Measurements from ENCODE around the gene NVL.

DNA sequence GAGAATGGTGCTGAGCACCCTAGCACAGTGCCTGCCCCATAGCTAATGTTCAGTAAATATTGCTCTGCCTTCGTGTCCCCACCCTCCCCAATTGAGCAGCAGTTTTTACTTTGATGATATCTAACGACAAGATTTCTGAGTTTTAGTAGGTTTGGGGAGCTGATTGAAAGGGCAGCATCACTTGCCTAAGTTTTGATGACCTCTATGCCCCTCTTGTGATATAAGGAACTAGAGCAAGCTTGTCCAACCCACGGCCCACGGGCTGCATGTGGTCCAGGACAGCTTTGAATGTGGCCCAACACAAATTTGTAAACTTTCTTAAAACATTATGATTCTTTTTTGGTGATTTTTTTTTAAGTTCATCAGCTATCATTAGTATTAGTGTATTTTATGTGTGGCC lies 28.3 kb upstream of the NVL start:
- TF ChIP-seq, protein P1, sequence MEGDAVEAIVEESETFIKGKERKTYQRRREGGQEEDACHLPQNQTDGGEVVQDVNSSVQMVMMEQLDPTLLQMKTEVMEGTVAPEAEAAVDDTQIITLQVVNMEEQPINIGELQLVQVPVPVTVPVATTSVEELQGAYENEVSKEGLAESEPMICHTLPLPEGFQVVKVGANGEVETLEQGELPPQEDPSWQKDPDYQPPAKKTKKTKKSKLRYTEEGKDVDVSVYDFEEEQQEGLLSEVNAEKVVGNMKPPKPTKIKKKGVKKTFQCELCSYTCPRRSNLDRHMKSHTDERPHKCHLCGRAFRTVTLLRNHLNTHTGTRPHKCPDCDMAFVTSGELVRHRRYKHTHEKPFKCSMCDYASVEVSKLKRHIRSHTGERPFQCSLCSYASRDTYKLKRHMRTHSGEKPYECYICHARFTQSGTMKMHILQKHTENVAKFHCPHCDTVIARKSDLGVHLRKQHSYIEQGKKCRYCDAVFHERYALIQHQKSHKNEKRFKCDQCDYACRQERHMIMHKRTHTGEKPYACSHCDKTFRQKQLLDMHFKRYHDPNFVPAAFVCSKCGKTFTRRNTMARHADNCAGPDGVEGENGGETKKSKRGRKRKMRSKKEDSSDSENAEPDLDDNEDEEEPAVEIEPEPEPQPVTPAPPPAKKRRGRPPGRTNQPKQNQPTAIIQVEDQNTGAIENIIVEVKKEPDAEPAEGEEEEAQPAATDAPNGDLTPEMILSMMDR (IDR thresholded peaks at IDR 0.05; ENCODE audit: poor library complexity, severe bottlenecking): no peak
- TF ChIP-seq POLR2AphosphoS5 (IDR thresholded peaks at IDR 0.05) (no peak), EZH2 (IDR thresholded peaks at IDR 0.05; ENCODE audit: borderline replicate concordance, insufficient read depth, low read length, poor library complexity, severe bottlenecking) (no peak), EP300 (conservative IDR thresholded peaks at IDR 0.05; ENCODE audit: poor library complexity, severe bottlenecking) (no peak)

Measured in neural cell (in vitro differentiated cells).